ENCODE measurements around the gene KCNJ12.
"Not testable (repeated sequence)": the region's sequence is repeated elsewhere in the genome, so short reads cannot be mapped to it uniquely, and the experiment has no call there.

KCNJ12 gene

DNA sequence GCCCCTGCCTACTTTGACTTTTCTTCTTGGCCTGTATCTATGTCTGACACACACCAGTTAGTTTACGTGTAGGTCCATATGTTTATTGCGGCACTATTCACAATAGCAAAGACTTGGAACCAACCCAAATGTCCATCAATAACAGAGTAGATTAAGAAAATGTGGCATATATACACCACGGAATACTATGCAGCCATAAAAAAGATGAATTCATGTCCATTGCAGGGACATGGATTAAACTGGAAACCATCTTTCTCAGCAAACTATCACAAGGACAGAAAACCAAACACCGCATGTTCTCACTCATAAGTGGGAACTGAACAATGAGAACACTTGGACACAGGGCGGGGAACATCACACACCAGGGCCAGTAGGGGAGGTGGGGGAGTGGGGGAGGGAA is 80.3 kb downstream of the KCNJ12 start:
- DNase-seq: not testable (repeated sequence)

DNA sequence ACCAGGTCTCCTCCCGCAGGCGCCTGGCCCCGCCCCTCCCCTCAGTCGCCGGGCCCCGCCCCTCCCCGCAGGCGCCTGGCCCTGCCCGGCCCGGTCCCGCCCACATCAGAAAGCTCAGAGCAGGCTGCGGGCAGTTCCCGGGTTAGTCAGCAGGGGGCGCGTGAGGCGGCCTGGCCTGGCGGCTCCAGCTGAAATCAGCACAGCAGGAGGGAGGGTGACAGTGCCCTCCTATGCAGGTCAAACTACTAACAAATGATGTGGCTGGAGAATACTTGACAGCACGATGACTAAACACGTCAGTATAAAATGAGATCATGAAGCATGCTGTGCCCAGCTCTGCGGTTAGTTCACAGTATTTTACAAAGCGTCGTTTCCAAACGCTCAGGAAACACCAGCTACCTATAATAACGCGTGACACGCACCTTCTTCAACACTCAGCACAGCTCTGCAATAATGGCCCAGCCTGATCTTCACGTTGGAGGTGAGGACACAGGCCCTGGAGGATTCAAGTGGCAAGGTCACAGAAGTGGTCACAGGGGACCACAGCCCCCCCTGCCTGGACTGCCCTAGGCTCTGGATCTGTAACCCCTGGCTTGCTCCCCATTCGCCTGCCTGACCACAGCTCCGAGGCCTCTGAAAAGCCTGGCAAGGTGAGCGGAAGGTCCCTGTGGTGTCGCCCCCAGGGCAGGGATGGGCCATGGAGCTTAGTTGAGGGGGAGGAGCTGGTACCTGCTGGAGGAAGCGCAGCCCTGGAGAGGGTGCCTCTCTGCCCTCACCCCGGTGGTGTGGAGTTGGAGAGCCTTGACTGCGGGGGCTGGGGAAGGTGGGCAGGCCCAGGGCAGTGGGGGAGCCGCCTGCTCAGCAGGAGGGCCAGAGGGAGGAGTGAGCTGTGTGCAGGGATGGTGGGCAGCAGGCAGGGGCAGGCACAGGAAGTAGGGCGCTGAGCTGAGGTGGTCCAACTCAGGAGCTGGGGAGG is 81.2 kb downstream of the KCNJ12 start:
- DNase-seq: peak; percentile 95

DNA sequence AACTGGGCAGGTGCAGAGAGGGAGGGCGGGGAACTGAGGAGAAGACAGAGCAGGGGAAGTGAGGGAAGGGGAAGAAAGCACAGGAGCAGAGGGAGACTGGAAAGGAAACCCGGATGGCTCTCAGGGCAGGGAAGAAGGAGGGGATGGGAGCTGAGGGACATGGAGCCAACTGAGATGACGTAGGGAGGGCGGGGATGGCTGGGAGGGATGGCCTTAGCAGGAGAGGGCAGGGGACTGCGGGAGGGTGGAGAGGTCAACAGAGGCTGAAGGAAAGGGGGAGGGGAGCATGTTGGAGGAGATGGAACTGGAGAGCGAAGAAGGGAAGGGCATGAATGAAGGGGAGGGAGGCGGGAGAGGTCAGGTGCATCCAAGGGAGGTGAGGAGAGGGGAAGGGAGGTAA is 81.9 kb downstream of the KCNJ12 start:
- no peak for DNase-seq

DNA sequence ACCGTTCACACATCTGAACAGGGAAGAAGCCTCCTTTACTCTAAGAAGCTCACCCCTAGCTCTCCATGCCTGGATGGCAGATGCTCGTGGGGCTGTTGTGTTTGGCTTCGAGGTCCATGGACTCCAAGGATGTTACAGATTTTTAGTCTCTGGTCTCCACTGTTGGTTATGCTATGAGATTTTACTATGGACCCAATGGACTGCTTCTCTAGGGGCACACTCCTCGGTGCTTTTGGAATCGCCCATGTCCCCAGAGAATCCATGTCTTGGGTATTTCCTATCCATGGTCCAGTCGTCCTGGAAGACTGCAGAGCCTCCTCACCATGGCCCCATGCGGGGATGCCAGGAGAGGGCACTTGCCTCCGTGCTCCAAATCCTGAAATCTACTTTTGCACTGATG is 83.4 kb downstream of the KCNJ12 start:
- no peak for DNase-seq

DNA sequence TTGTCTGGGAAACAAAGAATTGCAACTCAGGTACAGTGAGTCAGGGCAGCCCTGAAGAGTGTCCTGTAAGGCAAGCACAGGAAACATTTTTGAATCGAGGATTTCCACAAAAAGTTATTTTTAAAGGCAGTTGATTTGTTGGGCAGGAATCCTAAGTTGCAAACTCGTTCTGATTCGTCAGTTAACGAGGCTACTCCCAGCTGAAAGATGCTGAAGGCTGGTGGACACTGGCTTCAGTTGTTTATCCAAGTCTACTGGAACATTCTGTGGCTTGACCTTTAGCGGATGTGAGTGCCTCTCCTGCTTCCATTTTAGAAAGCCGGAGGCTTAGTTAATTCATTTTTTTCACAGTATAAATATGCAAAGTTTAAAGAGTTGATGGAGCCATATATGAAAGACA is 84.2 kb downstream of the KCNJ12 start:
- no peak for DNase-seq

DNA sequence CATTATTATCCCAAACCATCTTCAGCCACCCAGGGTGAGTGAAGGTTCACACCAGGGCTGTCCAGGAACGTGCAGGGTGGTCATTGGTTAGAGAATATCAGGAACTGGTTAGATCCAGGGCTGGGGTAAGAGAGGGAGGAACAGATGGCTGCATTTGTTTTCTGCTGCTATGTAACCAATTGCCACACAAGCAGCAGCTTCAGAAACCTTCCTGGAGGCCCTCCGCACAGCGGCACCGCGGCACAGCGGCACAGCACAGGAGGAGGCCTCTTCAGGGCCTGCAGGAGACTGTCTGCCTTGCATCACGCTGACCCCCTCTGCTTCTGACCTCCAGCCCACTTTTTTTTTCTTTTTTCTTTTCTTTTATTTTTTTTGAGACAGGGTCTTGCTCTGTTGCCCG is 86.1 kb downstream of the KCNJ12 start:
- DNase-seq: no peak

DNA sequence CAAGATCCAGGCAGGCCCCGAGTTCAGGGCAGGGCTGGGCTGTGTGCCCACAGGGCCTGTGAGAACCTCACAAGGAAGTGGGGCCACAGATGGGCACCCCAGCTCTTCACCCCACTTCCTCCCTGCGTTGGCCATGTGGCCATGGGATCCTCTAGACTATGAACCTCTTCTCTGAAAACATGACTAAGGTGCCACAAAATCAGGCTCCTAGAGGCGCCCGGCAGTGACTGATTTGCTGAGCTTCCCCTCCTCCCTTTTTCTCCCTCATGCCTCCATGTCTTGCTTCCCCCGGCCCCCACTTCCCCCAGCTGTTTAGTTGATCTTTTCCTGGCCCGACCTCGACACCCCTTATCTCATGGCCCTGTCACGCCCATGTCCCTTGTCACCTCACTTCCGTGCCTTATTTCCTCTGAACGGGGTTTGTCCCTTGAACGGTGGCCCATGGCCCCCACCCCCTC is 87.1 kb downstream of the KCNJ12 start:
- DNase-seq: no peak

DNA sequence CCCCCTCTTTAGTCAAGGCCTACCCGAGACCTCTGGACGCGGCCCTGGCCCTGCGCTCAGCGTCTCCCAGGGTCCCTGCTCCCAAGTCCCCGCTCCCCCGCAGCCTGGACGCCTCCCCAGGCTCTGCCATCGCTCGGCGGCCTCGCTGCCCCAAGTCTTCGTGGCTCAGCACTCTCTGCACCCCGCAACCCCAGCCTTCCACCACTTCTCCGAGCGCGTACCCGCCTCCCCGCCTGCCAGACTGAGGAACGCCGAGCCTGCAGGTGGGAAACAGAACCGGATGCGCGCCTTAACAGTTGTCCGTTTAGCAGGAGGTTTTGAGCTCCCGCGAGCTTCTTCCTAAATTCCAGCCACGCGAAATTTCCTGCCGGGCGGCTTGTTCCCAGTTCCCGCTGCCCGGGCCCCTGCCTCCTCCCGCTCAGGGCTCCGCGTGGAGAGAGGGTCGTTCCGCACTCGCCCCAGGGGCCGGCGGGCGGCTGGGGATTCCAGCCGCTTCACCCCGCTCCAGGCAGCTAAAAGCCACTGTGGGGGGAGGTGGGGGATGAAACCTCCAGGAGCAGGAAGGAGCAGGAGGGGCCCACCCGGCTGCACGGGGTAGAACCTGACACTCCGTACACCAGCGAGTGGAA is 87.7 kb downstream of the KCNJ12 start:
- no peak for DNase-seq

DNA sequence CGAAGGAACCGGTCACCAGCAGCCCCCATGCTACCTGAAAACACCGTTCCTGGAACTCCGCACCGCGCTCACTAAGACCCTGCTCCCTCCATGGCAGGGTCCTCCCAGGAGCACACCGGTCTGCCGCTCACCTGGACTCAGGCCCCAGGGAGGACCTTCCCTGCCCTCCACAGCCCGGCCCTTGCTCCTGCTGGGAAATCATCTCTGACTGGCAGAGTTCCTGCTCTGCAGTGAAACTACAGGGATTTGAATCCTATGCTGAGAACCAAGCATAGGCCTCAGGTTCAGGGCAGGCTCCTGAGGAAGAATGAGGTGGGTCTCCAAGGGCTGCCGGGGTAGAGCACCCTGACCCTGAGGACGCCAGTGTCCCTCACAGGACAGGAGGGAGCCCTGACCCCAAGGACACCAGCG is 88.5 kb downstream of the KCNJ12 start:
- DNase-seq: no peak

DNA sequence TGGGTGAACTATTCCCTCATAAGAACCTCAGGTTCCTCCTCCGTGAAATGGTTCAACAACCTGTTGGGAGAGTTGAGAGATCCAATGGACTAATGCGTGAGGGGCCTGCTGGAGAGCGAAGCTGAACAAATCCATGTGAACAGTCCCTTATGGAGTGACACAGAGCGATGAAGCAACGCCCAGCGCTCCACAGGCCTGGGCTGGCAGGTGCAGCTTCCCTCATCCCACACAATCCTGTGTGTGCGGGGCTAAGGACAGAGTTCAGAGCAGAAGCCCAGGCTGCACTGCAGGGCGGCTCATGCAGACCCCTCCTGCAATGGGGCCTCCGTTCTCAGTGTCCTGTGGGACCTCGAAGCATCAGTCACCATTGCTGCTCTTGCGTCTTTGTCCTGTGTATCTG is 90.4 kb downstream of the KCNJ12 start:
- DNase-seq: no peak

DNA sequence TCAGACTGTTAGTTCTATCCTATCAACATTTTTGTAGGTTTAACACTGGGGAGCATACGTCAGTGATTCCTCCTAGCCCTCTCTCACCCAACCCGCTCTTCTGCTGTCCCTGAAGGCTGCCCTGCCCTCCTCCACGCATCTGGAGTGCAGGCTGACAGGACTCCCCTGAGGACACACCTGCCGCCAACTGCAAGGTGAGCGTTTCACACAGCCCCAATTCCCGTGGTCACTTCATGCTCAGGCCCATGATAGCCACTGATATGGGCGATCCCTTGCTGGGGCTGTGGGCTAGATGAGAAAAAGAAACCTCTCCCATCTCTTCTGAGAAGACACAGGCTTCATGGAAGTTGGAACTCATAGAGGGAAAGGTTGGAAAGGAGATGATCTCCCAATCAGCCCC is 91.0 kb downstream of the KCNJ12 start:
- DNase-seq: no peak

DNA sequence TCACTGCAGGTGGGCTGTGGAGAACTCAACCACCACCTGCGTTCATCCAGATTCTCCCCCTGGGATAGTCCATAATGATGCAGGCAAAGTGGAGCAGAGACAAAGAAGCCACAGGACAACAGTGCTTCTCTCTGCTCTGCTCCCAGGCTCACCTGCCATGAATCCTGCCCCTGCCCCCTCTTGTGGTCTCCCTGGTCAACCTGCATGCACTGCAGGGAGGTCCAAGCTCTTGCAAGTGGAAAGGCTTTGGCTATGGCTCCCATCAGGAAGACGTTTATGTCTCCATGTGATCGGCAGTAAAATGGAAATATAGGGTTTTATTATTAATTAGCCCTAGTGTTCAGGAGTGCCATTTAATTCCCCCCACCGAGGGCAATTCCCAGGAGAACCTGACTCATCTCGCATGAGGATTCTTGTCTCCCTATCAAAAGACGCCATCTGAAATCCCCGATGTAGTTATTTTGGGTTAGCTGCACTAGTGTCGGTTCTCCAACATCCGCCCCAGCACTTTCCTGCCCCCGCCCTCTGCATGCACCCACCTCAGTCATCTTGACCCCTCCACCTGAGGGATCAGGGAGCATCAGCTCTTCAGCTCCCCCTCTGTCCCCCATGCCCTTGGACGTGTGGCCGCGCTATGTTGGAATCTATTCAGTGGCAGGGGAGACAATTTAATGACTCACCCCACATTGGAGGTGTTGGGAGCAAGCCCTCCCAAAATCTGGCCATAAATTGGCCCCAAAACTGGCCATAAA is 91.8 kb downstream of the KCNJ12 start:
- DNase-seq: no peak

Data from activated CD4-positive, alpha-beta T cell treated with anti-CD3 and anti-CD28 coated beads, Interleukin-2, Interleukin-6, amounts not matched to agents 100 ng/mL and 50 ng/mL, durations not matched to agents 16 hours and 8 hours (primary cell).